Left forelimb (tissue), 1 donor: ENCODE results near the gene ZBTB37.
A peak's percentile ranks its signal among the peaks of the same experiment; 100 is the strongest.
"Not testable (repeated sequence)": the region's sequence is repeated elsewhere in the genome, so short reads cannot be mapped to it uniquely, and the experiment has no call there.

Experiments
- DNase-seq: peaks from one replicate; pipeline ENCODE4 v3.0.0-alpha.2; 2018; ENCODE audit warnings: low spot score

The ZBTB37 gene

DNA sequence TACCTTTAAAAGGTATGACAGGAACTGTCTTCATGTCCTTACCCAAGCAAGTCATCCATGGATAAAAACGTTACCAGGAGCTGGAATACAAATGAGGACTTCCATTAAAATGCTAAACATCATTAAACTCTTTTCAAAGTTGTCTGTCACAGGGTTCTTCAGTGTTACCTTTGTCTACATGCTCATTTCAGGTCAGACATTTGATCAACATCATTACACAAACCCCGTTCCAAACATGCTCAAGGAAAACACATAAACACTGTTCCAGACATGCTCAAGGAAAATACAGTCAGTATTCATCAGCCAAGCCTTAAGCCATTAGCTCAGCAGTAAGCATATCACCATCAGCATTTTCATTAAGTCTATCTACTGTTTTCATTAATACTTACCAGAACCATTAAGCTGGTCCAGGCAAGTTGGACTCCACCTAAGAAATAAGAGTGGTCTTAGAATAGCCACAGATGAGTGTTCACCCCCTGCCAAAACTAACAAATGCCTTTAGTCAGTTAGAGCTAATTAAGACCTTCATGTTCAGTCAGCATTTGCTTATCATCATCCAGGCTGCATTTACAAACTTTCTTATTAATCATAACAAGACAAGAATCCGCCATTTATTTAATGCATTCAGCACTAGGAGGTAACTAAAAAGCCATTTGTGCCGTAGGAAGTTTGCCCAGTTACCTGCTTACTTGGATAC is 2.6 kb upstream of the ZBTB37 start:
- DNase-seq: no peak

DNA sequence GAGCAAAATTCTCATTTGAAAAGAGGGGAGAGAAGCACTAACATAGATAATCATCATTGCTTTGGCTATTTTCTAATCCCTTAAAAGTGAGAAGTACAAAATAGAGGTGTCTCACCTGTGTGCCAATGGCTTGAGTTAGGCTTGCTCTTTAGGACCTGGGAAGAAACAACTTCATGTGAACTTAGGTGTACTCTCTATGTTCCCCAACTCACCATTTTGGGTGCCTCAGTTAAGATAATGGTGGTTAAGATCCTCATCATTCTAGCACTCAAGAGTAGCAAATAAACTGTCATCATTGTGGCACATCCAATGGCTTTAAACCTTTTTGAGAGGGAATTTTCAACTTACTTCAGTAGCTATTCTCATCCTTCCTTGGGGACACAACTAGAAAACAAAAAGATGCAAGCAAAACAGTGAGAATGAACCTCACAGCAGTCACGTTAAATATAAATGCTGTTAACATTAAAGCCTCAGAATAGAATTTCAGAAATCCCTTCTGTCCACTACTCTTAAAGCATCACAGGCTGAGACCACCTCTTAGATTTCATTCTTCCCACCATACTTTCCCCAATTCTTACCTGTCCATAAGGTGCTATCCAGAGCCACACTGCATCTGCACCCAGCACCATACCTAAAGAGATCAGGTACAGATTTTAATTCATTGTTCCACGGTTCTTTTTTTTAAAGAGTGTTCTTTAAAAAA is 1.6 kb upstream of the ZBTB37 start:
- DNase-seq: no peak

DNA sequence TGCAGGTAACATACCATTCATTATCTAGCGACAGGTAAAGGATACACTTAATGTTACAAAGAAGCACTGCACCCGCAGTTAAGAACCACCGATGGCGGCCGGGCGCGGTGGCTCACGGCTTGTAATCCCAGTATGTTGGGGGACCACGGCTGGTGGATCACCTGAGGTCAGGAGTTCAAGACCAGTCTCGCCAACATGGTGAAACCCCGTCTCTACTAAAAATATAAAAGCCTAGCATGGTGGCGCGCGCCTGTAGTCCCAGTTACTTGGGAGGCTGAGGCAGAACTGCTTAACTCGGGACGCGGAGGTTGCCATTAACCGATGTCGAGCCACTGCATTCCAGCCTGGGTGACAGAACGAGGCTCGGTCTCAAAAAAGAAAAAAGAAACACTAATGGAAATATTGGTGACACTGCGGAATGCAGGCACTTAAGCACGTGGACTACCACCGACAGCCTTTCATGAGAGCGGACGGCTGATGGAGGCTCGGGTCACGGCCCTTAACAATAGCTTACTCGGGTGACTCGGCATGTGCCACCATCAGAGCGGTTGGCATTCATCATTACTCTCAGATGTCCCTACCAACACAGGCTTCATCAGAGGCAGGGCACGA is 933 bp upstream of the ZBTB37 start:
- DNase-seq: no peak

DNA sequence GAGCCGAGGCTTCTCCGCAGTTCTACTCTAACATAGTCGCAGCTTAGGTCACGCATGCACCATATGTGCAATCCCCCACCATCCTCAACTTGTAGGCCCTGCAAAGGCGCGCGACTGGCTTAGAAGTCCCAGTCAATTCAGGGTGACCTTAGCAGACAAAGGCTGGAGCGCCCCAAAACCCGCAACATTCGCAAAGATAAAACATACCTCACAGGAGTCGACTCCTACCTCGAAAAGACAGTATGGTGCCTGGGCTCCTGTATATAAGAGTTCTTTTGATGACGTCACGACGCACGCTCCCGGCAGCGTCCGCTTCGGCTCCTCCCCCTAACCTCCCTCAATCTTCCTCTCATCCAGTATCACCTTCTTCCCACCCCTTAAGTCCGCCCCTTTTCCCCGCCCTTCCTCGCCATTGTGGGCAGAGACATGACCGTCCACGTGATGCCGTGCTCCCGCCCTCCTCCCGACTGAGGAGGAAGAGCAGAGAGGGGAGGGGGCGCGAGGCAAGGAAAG is 371 bp upstream of the ZBTB37 start, which contains the start of gene GAS5:
GAS5 (minus strand) TSS at position 237 of the 513 bp plus-strand sequence.
- peak; percentile 99 for DNase-seq

DNA sequence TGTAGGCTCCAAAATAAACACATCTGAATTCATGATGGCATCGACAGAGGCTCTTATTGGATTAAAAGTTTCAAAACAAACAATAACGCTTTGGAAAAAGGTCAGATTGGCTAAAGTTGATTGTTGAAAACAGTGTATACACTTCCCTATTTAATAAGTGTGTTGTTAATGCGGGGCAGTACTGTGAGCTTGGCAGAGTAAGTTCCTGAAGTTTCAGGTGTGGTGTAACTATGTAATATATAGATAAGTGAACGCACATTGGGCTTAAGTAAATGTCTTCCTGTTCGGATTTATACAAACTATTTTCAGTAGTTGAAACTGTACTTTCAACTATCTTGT is 810 bp downstream of the ZBTB37 start:
- no peak for DNase-seq

DNA sequence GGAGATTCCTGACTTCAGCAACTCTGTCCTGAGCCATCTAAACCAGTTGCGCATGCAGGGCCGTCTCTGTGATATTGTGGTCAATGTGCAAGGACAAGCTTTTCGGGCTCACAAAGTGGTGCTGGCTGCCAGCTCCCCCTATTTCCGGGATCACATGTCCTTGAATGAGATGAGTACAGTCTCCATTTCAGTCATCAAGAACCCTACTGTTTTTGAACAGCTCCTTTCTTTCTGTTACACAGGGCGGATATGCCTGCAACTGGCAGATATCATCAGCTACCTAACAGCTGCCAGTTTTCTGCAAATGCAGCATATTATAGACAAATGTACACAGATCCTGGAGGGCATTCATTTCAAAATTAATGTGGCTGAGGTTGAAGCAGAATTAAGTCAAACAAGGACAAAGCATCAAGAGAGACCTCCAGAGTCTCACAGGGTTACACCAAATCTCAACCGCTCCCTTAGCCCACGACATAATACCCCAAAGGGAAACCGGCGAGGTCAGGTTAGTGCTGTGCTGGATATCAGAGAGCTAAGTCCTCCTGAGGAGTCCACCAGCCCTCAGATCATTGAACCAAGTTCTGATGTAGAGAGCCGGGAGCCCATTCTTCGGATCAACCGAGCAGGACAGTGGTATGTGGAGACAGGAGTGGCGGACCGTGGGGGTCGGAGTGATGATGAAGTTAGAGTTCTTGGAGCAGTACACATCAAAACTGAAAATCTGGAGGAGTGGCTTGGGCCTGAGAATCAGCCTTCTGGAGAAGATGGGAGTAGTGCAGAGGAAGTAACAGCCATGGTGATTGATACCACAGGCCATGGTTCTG is 2.3 kb downstream of the ZBTB37 start:
- DNase-seq: no peak

DNA sequence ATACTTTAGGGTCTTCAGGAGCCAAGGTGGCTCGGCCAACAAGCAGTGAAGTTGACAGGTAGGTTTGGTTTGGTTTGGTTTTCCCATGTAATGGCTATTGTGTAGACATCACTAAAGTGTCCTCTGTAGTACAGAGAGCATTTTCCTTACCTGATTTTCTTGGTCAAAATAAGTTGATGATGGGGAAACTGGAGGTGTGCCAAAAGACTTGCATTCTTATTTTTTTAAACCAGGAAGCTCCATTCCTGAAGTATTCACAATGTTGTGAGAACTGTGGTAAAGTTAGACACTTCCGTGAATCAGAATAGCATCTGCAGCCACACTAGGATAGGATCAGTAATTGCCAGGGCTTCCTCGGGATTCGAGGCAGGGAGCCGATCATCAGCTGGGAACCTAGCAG is 2.9 kb downstream of the ZBTB37 start:
- DNase-seq: no peak

DNA sequence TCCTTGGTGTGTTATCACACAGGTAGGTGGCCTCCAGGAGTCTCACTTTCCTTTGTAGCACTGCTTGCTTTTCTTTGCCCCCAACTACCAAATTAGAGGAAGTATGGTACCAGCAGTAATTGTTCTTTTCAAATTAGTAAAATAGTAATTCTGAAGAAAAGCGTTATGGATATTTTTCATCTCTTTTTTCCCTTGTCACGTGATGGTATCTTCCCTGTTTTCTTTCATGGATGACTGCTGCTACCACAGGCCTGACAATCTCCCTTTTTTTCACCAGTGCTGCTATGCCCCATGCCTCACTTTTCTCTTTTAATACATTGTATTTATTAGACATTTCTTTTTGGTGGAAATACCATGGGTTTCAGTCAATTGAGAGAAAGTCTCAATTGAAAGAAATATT is 3.3 kb downstream of the ZBTB37 start:
- DNase-seq: no peak

DNA sequence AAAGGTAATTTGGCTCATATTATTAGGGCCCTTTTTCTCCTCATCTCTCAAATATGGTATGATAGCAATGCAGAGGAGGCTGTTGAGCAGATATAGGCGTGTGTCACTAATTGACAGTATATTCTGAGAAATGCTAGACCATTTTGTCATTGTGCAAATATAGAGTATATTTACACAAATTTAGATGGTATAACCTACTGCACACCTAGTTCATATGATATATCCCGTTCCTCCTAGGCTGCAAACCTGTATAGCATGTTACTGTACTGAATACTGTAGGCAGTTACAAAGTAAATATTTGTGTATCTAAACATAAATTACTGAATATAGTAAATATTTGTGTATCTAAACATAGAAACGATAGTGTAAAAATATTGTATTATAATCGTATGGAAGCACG is 8.6 kb downstream of the ZBTB37 start:
- DNase-seq: no peak

DNA sequence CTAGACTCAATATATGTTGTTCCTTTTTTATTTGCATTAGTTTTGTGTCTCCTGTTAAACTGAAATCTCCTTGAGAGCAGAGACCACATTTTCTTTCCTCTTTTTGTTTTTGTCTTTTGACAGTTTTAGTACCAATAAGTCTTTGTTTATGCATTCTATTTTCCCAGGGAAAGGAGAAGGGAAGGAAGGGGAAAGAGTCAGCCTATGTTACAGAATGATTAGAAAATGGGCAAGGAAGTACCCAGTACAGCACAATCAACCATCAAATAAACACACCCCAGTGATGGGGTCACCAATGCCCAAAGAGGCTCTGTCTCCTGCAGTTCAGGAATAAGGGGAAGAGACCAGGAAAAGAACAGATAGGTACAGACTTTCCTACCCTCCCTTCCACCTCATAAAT is 10.1 kb downstream of the ZBTB37 start:
- DNase-seq: no peak

DNA sequence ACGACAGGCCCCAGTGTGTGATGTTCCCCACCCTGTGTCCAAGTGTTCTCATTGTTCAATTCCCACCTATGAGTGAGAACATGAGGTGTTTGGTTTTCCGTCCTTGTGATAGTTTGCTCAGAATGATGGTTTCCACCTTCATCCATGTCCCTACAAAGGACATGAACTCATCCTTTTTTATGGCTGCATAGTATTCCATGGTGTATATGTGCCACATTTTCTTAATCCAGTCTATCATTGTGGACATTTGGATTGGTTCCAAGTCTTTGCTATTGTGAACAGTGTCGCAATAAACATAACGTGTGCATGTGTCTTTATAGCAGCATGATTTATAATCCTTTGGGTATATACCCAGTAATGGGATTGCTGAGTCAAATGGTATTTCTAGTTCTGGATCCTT is 12.9 kb downstream of the ZBTB37 start:
- not testable (repeated sequence) for DNase-seq

DNA sequence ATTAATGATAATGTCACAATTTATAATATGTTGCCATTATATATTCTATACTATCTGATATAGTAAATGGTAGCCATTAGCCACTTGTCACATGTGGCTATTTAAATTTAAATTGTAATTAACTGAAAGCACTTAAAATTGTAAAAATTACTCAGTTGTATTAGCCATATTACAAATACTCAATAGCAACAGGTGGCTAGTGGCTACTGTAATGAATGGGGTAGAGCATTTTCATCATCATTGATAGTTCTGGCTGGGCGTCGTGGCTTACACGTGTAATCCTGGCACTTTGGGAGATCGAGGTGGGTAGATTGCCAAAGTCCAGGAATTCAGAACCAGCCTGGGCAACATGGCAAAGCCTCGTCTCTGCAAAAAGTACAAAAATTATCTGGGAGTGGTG is 16.5 kb downstream of the ZBTB37 start:
- DNase-seq: no peak

DNA sequence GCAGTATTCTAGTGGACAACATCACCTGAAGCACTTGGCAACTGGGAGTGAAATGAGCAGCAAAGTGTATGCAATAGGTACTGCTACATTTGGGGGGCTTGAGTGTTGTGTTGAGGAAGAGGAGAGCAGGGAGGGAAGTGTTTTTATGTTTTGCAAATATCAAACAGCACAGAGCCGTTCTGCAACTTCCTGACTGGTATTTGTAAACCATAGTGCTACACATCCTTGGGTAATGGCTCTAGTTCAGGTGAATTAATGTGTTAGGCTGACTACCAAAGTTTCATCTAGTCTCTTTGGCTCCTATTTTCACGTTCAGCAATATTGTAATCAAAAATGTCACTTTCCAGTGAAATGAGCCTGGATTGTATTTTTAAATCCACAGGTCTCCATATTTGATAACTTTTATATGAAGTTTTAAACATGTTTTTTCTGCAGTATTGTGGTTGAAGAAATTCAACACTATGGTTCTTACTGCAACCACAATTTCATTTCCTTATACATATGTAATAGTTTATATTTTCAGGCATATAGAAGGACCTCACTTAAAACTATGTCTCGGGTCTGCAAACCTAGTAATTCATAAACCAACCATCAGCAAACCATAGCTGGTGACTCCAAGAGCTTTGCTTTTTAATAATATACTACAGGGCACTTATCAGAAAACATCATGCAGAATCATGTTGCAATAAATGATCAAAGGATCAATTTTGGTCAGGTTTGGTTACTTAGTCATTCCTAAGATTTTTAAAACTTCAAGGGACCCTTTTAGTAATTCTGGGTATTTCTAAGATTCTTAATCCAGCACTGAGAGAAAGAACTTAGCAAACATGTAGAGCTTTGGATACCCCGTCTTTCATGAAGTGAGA is 18.8 kb downstream of the ZBTB37 start:
- DNase-seq: no peak

DNA sequence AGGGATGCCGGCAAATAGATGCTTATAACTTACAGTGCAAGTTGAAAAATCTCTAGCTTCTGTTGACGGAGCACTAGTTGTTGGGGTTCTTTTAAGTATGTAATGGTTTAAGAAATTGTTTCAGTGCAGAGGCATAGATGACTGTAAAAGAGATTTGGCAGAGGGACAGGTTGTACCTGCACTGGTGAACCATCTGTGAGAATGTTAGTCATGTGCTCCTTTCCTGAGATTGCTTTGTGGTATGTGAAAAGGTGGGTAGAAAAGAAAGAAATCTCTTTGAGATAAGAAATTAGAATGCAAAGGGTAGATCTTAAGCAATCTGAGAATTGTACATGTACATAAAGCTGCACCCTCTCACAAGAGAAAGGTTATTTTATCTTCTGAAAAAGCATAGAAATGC is 19.4 kb downstream of the ZBTB37 start:
- no peak for DNase-seq

DNA sequence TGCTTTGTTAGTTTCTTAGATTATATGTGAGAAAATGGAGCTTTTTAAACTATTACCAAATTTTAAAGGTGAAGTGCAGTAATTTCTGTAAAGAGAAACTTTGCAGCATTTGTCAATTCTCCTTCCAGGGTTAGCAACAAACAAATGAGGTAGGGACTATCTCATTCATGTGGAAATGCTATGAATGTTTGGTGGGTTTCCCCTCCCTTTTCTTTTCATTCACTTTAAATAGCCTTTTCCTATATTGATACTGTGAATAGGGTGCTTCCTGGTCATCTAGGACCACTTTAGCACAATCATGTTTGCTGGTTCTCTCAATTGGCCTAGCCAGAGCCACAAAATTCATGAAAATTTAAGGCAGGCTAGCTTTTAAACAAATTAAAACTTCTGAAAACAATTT is 20.6 kb downstream of the ZBTB37 start:
- DNase-seq: no peak

DNA sequence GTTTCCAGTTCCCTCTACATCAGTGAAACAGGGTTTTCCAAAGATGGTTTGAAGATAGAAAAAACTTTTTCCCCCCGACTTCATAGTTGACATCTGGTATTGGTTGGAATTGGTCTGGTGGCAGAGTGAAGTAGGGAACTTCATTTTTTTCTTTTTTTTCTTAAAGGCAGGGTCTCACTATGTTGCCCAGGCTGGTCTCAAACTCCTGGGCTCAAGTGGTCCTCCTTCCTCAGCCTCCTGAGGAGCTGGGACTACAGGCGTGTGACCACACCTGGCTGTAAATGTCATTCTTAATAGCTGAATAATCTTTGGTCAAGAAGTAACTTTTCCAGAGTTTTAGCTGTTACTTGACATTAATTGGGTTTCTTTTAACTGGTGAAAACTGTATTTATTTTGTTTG is 21.7 kb downstream of the ZBTB37 start:
- DNase-seq: no peak

DNA sequence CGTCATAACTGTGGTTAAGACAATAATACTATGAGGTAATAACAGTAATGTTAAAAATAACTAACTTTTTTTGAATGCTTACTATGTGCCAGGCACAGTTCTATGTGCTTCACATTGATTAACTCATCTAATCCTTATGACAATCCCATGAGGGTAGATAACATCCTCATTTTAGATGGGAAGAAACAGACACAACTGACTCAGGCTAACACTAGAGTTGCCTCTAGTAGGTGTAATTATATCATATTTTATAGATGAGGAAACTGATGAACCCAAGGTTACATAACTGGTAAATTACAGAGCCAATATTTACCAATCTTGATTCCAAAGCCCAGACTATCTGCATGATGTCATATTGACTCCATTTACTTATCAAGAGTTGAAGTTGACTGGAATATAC is 25.4 kb downstream of the ZBTB37 start:
- DNase-seq: no peak

DNA sequence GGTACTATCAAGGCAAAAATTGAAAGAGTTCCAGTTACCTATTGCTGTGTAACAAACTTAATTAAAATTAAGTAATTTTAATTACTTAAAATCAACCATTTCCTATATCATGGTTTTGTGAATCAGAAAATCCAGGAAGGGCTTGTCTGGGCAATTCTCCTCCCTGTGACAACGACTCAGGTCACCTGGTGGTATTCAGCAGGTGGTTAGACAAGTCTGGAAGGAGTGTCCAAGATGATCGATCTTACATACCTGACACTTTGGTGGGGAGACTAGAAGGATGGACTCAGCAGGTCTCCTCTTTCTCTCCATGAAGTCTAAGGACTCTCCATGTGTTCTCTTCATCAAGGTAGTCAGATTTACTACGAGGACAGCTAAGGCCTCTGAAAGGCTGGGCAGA is 26.0 kb downstream of the ZBTB37 start:
- no peak for DNase-seq

DNA sequence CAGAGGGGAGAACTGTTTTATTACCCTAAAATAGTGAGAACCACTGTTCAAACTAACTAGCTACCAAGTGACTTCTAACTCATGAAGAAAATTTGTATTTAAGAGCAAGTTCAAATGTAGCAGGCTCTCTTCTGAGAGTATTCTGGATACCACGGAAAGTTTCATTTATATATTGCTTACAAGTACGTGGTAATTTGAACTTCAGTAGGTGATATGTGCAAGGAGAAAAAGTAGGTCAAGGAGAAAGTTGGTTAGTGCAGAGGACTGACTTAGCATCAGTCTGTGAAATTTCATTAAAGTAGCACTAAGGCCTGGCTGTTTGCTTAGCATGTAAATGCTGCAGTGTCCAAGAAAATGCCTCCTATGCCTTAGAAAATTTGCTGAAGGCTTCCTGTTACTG is 32.2 kb downstream of the ZBTB37 start:
- no peak for DNase-seq

DNA sequence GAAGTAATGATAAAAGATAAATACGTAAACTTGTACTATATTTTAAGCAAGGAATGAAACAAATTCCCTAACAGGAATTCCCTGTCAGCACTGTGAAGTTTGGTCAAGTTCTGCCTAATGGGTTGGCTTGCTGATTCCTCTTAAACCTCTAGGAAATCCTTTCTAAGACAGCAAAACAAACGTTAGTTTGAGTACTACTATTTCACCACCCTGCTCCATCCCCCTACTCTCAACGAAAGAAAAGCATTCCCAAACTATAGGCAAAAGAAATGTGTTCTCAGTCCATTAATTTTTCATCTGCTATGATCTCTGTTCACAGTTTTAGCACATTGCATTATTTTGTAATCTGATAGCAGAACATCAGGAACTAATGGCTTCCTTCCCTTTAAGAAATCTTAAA is 32.8 kb downstream of the ZBTB37 start:
- DNase-seq: no peak

DNA sequence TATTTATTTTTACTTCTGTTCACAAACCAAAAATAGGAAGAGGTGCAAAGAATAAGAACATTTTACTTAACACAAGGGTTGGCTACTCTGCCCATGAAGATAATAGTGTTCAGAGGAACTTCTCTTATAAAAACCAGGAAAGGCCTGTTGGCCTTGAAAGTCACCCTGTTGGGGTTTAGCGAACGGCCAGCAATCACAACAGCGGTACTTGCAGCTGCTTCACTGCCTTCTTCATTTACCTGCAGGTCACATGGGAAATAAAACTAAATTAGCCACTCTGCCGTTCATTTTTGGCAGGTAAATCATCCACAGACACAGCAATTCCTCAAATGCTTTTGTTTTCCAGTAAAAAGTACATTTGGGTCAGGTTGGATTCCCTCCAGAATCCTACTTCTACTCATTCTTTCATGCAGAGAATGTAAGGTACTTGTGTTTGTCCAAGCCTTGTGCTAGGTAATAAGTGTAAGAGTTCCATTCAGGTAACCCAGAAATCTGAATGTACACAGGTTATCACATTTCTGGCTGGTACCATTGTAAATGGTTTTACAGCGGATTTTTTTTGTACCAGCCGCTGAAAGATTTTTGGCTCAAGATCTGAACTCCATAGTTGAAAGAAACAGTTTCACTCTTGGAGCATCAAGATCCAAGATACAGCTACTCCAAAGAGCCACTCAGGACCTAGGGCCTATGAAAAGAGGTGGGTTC is 35.8 kb downstream of the ZBTB37 start:
- no peak for DNase-seq
